ENCODE measurements around the gene GTF3C2. TPM values are rescaled to one million over a fixed set of nuclear protein-coding genes. Genes with fewer than 3 reads are reported as not detected.

Gene GTF3C2
- total and polyA plus RNA-seq, 3 experiments from 2014 or later: 43.5 to 81.7 (median 76.7) TPM

DNA sequence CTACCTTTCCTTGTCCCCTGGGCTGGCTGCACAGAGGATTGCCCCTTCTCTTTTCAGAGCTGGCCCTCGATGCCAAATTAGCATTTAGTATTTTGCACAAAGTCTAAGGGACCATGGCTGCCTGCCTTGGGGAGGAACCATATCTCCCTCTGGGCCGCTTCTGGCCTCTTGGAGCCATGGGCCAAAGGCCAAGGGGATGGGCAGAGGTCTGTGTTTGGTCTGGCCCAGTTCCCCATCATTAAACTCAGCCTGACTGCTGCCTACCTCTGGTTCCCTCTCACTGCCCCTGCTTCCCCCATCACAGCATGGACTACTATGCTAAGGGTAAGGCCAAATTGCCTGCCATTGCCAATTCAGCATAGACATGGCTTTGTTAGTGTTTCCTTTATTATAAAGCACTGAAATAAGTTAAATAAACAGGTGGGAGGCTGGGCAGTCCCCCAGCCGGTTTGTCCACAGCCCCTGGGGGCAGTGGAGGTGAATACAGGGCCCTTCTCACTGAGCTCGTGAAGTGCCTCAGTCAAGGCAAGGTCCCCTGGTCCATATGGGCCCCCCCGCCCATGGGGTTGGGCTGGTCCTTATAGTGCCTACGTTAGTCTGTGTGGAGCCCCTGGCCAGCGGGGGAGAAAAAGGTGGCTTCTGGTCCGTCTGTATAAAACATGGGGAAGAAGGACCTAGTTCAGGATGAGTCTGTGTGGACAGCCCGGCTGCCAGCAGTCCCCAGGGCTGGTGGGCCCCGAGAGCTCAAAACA is 20.5 kb upstream of the GTF3C2 start:
- no peaks in the 10 kb centered on the region for H3K9me3 ChIP-seq (ENCODE audit: low read length)
- DNase-seq: no peak
- no peak overlapping the region for H3K4me3 ChIP-seq (ENCODE audit: low read length)
- peaks cover 0 to 2% of the 10 kb centered on the region in 2 donors for H3K27me3 Mint-ChIP-seq
- H3K36me3 Mint-ChIP-seq: peaks cover 6 to 89% (median 17%) of the 10 kb centered on the region in 3 donors
- H3K4me1 ChIP-seq (ENCODE audit: insufficient read depth, low read length): peaks cover 31% of the 10 kb centered on the region
- CTCF ChIA-PET: no interaction called here
- peak overlapping the region in 2 of 8 donors; percentile 47 to 72 for H3K27ac Mint-ChIP-seq
- H3K9me3 Mint-ChIP-seq: no peaks in the 10 kb centered on the region
- H3K27me3 ChIP-seq (ENCODE audit: insufficient read depth, low read length, poor library complexity, severe bottlenecking): no peaks in the 10 kb centered on the region
- peaks cover 45% of the 10 kb centered on the region for H3K36me3 ChIP-seq (ENCODE audit: insufficient read depth, low read length)
- H3K4me1 Mint-ChIP-seq: peaks cover 37 to 48% (median 44%) of the 10 kb centered on the region in 3 donors
- H3K27ac ChIP-seq (ENCODE audit: low read depth, low read length): no peak overlapping the region
- peak overlapping the region in 2 of 7 donors; percentile 61 to 68 for H3K4me3 Mint-ChIP-seq
- POLR2A ChIA-PET: no interaction called here

DNA sequence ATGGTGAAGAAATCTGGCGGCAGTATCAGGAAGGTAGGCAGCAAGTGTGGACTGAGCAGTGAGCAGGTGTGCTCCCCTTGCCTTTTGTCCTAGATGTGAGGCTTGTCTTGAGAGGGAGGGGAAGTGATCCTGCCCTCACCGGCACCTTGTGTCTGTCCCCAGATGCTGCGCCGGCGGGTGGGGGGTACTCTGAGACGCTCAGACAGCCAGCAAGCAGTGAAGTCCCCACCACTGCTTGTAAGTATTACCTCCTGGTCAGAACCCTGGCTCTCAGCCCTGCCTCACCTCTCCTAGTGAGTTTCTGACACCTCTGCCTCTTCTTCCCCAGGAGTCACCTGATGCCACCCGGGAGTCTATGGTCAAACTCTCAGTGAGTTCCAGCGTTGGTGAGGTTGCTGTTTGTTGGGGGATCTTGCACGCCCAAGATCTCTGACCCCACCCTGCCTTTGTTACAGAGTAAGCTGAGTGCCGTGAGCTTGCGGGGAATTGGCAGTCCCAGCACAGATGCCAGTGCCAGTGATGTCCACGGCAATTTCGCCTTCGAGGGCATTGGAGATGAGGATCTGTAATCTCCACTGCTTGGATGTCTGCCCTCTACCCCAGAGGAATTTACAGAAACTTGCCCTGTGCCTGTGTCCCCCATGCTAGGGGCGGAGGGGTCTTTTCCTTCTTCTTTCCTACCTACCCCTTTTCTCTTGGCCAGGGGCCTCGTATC is 19.7 kb upstream of the GTF3C2 start:
- no peak overlapping the region for H3K4me3 ChIP-seq (ENCODE audit: low read length)
- Mint-ChIP-seq H3K27me3 (peaks cover 0 to 2% of the 10 kb centered on the region in 2 donors), H3K4me1 (peaks cover 37 to 50% (median 45%) of the 10 kb centered on the region in 3 donors), H3K4me3 (peak overlapping the region in 2 of 7 donors; percentile 20 to 68), H3K36me3 (peaks cover 6 to 86% (median 17%) of the 10 kb centered on the region in 3 donors), H3K9me3 (no peaks in the 10 kb centered on the region), H3K27ac (peak overlapping the region in 2 of 8 donors; percentile 65 to 72)
- H3K27ac ChIP-seq (ENCODE audit: low read depth, low read length): no peak overlapping the region
- ChIA-PET CTCF (no interaction called here), POLR2A (interaction anchor here (0.6 kb wide), 1 partner anchor 8 kb away, joined by 3 read pairs; no protein-coding TSS in a partner anchor)
- H3K36me3 ChIP-seq (ENCODE audit: insufficient read depth, low read length): peaks cover 45% of the 10 kb centered on the region
- no peaks in the 10 kb centered on the region for H3K9me3 ChIP-seq (ENCODE audit: low read length)
- peaks cover 37% of the 10 kb centered on the region for H3K4me1 ChIP-seq (ENCODE audit: insufficient read depth, low read length)
- no peaks in the 10 kb centered on the region for H3K27me3 ChIP-seq (ENCODE audit: insufficient read depth, low read length, poor library complexity, severe bottlenecking)
- DNase-seq: no peak

DNA sequence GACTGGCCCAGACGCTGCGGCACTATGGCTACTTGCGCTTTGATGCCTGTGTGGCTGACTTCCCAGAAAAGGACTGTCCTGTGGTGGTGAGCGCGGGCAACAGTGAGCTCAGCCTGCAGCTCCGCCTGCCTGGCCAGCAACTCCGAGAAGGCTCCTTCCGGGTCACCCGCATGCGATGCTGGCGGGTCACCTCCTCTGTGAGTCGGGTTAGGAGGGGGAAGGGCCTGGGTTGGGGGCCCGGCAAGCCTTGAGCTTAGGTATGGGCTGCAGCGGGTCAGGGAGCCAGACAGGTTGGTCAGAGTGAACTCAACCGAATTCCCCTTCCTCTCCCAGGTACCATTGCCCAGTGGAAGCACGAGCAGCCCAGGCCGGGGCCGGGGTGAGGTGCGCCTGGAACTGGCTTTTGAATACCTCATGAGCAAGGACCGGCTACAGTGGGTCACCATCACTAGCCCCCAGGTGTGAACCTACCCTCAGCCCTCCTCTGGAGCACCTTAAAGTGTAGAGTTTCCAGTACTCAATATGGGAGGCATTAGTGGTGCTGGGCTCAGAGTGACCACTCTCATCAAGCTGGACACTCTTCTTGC is 19.0 kb upstream of the GTF3C2 start:
- ChIA-PET POLR2A (interaction anchor here (0.6 kb wide), 1 partner anchor 8 kb away, joined by 3 read pairs; no protein-coding TSS in a partner anchor), CTCF (no interaction called here)
- DNase-seq: no peak
- Histone ChIP-seq H3K4me3 (ENCODE audit: low read length) (no peak overlapping the region), H3K36me3 (ENCODE audit: insufficient read depth, low read length) (peaks cover 45% of the 10 kb centered on the region), H3K27me3 (ENCODE audit: insufficient read depth, low read length, poor library complexity, severe bottlenecking) (no peaks in the 10 kb centered on the region), H3K4me1 (ENCODE audit: insufficient read depth, low read length) (peaks cover 33% of the 10 kb centered on the region), H3K9me3 (ENCODE audit: low read length) (no peaks in the 10 kb centered on the region), H3K27ac (ENCODE audit: low read depth, low read length) (no peak overlapping the region)
- Mint-ChIP-seq H3K4me1 (peaks cover 36 to 45% (median 41%) of the 10 kb centered on the region in 3 donors), H3K4me3 (peak overlapping the region in 1 of 7 donors; percentile 32), H3K27ac (no peak overlapping the region), H3K27me3 (peaks cover 0 to 2% of the 10 kb centered on the region in 2 donors), H3K36me3 (peaks cover 6 to 83% (median 17%) of the 10 kb centered on the region in 3 donors), H3K9me3 (no peaks in the 10 kb centered on the region)

DNA sequence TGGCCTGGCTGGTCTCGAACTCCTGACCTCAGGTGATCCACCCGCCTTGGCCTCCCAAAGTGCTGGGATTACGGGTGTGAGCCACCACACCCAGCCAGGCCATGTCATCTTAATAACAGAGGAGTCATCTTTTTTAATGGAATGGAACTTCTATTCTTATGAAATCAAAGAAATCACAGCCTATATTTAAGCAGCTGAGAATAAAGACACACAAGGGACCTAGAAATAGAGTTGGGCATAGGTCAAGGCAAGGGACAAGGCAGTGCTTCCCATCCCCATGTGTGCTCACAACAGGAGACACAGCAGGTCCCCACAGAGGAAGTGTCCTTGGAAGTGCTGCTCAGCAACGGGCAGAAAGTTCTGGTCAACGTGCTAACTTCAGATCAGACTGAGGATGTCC is 17.0 kb upstream of the GTF3C2 start:
- peaks cover 45% of the 10 kb centered on the region for H3K36me3 ChIP-seq (ENCODE audit: insufficient read depth, low read length)
- H3K27me3 ChIP-seq (ENCODE audit: insufficient read depth, low read length, poor library complexity, severe bottlenecking): no peaks in the 10 kb centered on the region
- DNase-seq: no peak
- H3K27me3 Mint-ChIP-seq: peaks cover 0 to 2% of the 10 kb centered on the region in 2 donors
- H3K27ac Mint-ChIP-seq: peak overlapping the region in 4 of 8 donors; percentile 29 to 84 (median 70)
- POLR2A ChIA-PET: no interaction called here
- peaks cover 36 to 45% (median 37%) of the 10 kb centered on the region in 3 donors for H3K4me1 Mint-ChIP-seq
- no peak overlapping the region for H3K27ac ChIP-seq (ENCODE audit: low read depth, low read length)
- H3K4me1 ChIP-seq (ENCODE audit: insufficient read depth, low read length): peaks cover 31% of the 10 kb centered on the region
- H3K4me3 ChIP-seq (ENCODE audit: low read length): no peak overlapping the region
- CTCF ChIA-PET: interaction anchor here (1.4 kb wide), 1 partner anchor 20 kb away, joined by 3 read pairs; no protein-coding TSS in a partner anchor
- H3K9me3 ChIP-seq (ENCODE audit: low read length): no peaks in the 10 kb centered on the region
- H3K4me3 Mint-ChIP-seq: no peak overlapping the region
- H3K9me3 Mint-ChIP-seq: no peaks in the 10 kb centered on the region
- peaks cover 6 to 87% (median 16%) of the 10 kb centered on the region in 3 donors for H3K36me3 Mint-ChIP-seq

DNA sequence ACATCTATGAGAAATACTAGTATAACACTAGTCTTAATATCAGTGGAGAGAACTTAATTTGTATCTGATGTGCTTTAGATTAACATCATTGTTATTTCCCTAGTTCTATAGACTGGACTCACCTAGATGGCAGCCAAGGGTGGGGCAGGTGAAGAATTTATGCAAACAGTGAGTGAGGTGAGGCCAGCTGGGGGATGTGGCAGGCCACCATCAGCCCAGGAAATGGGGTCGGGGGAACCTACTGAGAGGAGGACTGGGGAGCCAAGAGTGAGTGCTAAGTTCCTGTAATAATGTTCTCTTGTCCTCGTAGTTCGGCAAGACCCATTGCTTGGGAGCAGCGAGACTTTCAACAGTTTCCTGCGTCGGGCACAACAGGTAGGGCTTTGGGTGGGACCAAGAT is 16.4 kb upstream of the GTF3C2 start:
- Histone ChIP-seq H3K36me3 (ENCODE audit: insufficient read depth, low read length) (peaks cover 51% of the 10 kb centered on the region), H3K9me3 (ENCODE audit: low read length) (no peaks in the 10 kb centered on the region), H3K4me3 (ENCODE audit: low read length) (no peak overlapping the region), H3K27me3 (ENCODE audit: insufficient read depth, low read length, poor library complexity, severe bottlenecking) (no peaks in the 10 kb centered on the region), H3K27ac (ENCODE audit: low read depth, low read length) (no peak overlapping the region), H3K4me1 (ENCODE audit: insufficient read depth, low read length) (peaks cover 35% of the 10 kb centered on the region)
- POLR2A ChIA-PET: interaction anchor here (2.3 kb wide), 1 partner anchor 7 kb away, joined by 18 read pairs; the partner anchor contains the start of gene ZNF513
- no peaks in the 10 kb centered on the region for H3K9me3 Mint-ChIP-seq
- peaks cover 6 to 87% (median 16%) of the 10 kb centered on the region in 3 donors for H3K36me3 Mint-ChIP-seq
- H3K4me3 Mint-ChIP-seq: peak overlapping the region in 5 of 7 donors; percentile 25 to 92 (median 47)
- peak overlapping the region in 7 of 8 donors; percentile 9 to 97 (median 82) for H3K27ac Mint-ChIP-seq
- H3K27me3 Mint-ChIP-seq: peaks cover 0 to 2% of the 10 kb centered on the region in 2 donors
- peaks cover 39 to 46% (median 41%) of the 10 kb centered on the region in 3 donors for H3K4me1 Mint-ChIP-seq
- CTCF ChIA-PET: interaction anchor here (1.4 kb wide), 1 partner anchor 21 kb away, joined by 3 read pairs; no protein-coding TSS in a partner anchor
- no peak for DNase-seq

DNA sequence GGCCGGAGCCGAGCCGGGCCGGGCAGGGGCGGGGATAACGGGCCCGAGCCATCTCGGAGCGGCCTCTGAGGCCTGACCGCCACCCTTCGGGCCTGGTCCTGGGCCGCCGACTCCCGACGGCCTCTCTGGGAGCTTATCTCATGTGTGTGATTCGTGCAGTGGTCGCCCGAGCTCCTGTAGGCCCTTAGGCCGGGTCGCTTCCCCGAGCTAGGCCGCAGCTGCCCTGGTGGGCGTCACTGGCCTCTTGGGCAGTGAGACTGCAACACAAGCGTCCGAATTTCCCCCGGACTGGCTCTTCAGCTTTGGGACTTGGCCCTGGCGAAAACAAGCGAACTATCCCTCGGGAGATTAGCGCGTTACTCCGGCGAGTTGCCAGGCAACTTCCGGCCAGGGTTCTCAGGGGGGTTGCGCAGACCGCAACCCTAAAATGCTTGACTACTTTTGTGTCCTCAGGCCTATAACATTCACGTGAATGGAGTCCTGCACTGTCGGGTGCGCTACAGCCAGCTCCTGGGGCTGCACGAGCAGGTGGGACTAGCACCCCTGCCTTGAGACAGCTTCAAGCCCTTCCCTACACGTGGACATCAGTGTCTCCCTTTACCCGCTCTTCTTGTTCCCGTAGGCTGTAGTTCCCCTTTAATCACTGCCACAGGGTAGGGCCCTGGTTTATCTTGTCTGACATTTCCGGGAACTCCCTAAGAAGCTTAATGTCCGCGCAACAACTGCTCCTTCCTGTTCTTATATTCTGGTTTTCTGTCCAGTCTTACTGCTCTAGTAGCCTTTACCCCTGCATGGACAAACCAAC is 14.5 kb upstream of the GTF3C2 start:
- no peaks in the 10 kb centered on the region for H3K27me3 ChIP-seq (ENCODE audit: insufficient read depth, low read length, poor library complexity, severe bottlenecking)
- H3K4me3 ChIP-seq (ENCODE audit: low read length): peak overlapping the region; percentile 92
- peak overlapping the region; percentile 82 to 99 (median 97) for H3K27ac Mint-ChIP-seq
- H3K27ac ChIP-seq (ENCODE audit: low read depth, low read length): peak overlapping the region; percentile 87
- ChIA-PET POLR2A (interaction anchor here (0.9 to 2.3 kb wide), 5 partner anchors 9 to 284 kb away, joined by 3 to 18 read pairs (median 3); partner anchors contain the start of genes GTF3C2, KHK, NRBP1 and ZNF513), CTCF (interaction anchor here (1.2 to 3.9 kb wide), 6 partner anchors 9 to 68 kb away, joined by 3 to 21 read pairs (median 8); partner anchors contain the start of genes GTF3C2, MPV17, NRBP1 and ZNF513)
- peak in 4 of 5 donors; percentile 22 to 61 (median 31) for DNase-seq
- peaks cover 42 to 50% (median 46%) of the 10 kb centered on the region in 3 donors for H3K4me1 Mint-ChIP-seq
- H3K36me3 ChIP-seq (ENCODE audit: insufficient read depth, low read length): peaks cover 58% of the 10 kb centered on the region
- peaks cover 35% of the 10 kb centered on the region for H3K4me1 ChIP-seq (ENCODE audit: insufficient read depth, low read length)
- no peaks in the 10 kb centered on the region for H3K9me3 ChIP-seq (ENCODE audit: low read length)
- peaks cover 6 to 84% (median 15%) of the 10 kb centered on the region in 3 donors for H3K36me3 Mint-ChIP-seq
- no peaks in the 10 kb centered on the region for H3K9me3 Mint-ChIP-seq
- H3K27me3 Mint-ChIP-seq: peaks cover 0 to 2% of the 10 kb centered on the region in 2 donors
- H3K4me3 Mint-ChIP-seq: peak overlapping the region; percentile 89 to 99 (median 97)
